K562 (cell line): ENCODE results near the gene ALKBH7. TPM values are rescaled to one million over a fixed set of nuclear protein-coding genes. Genes with fewer than 3 reads are reported as not detected.
A peak's percentile ranks its signal among the peaks of the same experiment; 100 is the strongest.

Source experiments
- ATF2 ChIP-seq: sonication (generic); formaldehyde crosslinking; IDR thresholded peaks from 2 replicates; pipeline ENCODE4 v1.8.1; 2022; ENCODE audit warnings: missing genetic modification reagents
- CBFB ChIP-seq: sonication (generic); formaldehyde crosslinking; IDR thresholded peaks from 2 replicates; pipeline ENCODE4 v1.4.0; 2020; ENCODE audit warnings: mild to moderate bottlenecking, missing genetic modification reagents
- CHAMP1 ChIP-seq: fragments of 450-650 bp; IDR thresholded peaks from 2 replicates; pipeline ENCODE4 v1.6.1; 2016; ENCODE audit warnings: mild to moderate bottlenecking
- CSDE1 ChIP-seq, 2 experiments: fragments of 450-650 bp; IDR thresholded peaks; 2 replicates each; pipeline ENCODE4 v1.6.1; 2016; ENCODE audit warnings: mild to moderate bottlenecking in 1 of 2
- CTBP1 ChIP-seq: fragments of 450-650 bp; IDR thresholded peaks from 2 replicates; pipeline ENCODE4 v1.6.1; 2016; ENCODE audit warnings: borderline replicate concordance
- ELF4 ChIP-seq: fragments of 450-650 bp; formaldehyde crosslinking; IDR thresholded peaks from 2 replicates; pipeline ENCODE4 v1.4.0; 2022; ENCODE audit warnings: missing genetic modification characterization
- FOSL1 ChIP-seq: fragments of 200-800 bp; sonication (Bioruptor generic); conservative IDR thresholded peaks from 2 replicates; pipeline ENCODE4 v1.6.1; 2016; ENCODE audit warnings: missing genetic modification characterization, missing compliant biosample characterization
- FOXJ2 ChIP-seq: fragments of 200-800 bp; sonication (Bioruptor generic); IDR thresholded peaks from 2 replicates; pipeline ENCODE4 v1.6.1; 2016; ENCODE audit warnings: missing genetic modification characterization, missing compliant biosample characterization
- FOXM1 ChIP-seq, 2 experiments: fragments of 450-650 bp in 1 of 2; sonication (generic) in 1 of 2; formaldehyde crosslinking in 1 of 2; IDR thresholded peaks; 2 replicates each; pipeline versions ENCODE4 v1.6.1 to v1.9.0; 2017 to 2022; ENCODE audit warnings: low read depth in 2 of 2, mild to moderate bottlenecking in 2 of 2, missing genetic modification reagents in 1 of 2, moderate library complexity in 1 of 2
- GABPA ChIP-seq: fragments of 200-800 bp; sonication (Bioruptor generic); conservative IDR thresholded peaks from 2 replicates; pipeline ENCODE4 v1.6.1; 2016; ENCODE audit warnings: low read depth, missing genetic modification characterization, missing compliant biosample characterization
- HDAC1 ChIP-seq, 2 experiments: fragments of 450-650 bp; IDR thresholded peaks; 2 replicates each; pipeline ENCODE4 v1.6.1; 2016 to 2017; ENCODE audit warnings: inconsistent platforms in 1 of 2, mild to moderate bottlenecking in 1 of 2, moderate library complexity in 1 of 2
- HNRNPUL1 ChIP-seq: fragments of 200-400 bp; formaldehyde crosslinking; IDR thresholded peaks from 2 replicates; pipeline ENCODE4 v1.6.1; 2017; ENCODE audit warnings: low read length
- MNT ChIP-seq, 2 experiments: fragments of 450-650 bp; conservative IDR thresholded peaks; 2 replicates each; pipeline ENCODE4 v1.6.1; 2017; ENCODE audit warnings: mild to moderate bottlenecking in 2 of 2, moderate library complexity in 2 of 2
- NEUROD1 ChIP-seq: fragments of 150-350 bp; IDR thresholded peaks from 2 replicates; pipeline ENCODE4 v1.6.1; 2014; ENCODE audit warnings: borderline replicate concordance, low read length, low read depth; ENCODE audit not compliant: partially characterized antibody
- SMAD1 ChIP-seq: fragments of 150-350 bp; IDR thresholded peaks from 2 replicates; pipeline ENCODE4 v1.6.1; 2014; ENCODE audit warnings: low read length, low read depth; ENCODE audit not compliant: partially characterized antibody
- TARDBP ChIP-seq: fragments of 450-650 bp; IDR thresholded peaks from 2 replicates; pipeline ENCODE4 v1.6.1; 2016
- THRA ChIP-seq: fragments of 450-650 bp; IDR thresholded peaks from 2 replicates; pipeline ENCODE4 v1.6.1; 2017; ENCODE audit warnings: mild to moderate bottlenecking, moderate library complexity
- ZNF830 ChIP-seq: fragments of 250-450 bp; sonication (Bioruptor Pico); IDR thresholded peaks from 2 replicates; pipeline ENCODE4 v1.5.0; 2021; ENCODE audit warnings: mild to moderate bottlenecking
- polyA plus RNA-seq, 8 experiments: library from polyadenylated mRNA; depleted of rRNA in 4 of 8; stranded (reverse) in 5 of 8; unstranded in 3 of 8; fragments of >200 nt; fragmentation: Nextera tagmentation in 2 of 8; fragmentation: Illumina TruSeq in 1 of 8; extraction: Ambion mirVana in 2 of 8; extraction: Trizol in 1 of 8; gene quantifications; 2 replicates each; pipeline versions ENCODE4 v1.2.1 to v1.2.3, GENCODE V29; 2011 to 2014; ENCODE audit warnings: inconsistent platforms in 1 of 8, missing spikeins in 1 of 8
- total RNA-seq, 7 experiments: library from RNA; depleted of rRNA in 6 of 7; stranded (reverse); fragments of >200 nt in 6 of 7; fragmentation: Illumina TruSeq in 2 of 7; extraction: Trizol in 2 of 7; gene quantifications; 2 replicates each; pipeline versions ENCODE4 v1.2.1 to v1.2.3, GENCODE V29; 2011 to 2021; ENCODE audit warnings: low replicate concordance in 1 of 7
- TF ChIP-seq, protein P1 (sequence below): fragments of 450-650 bp; conservative IDR thresholded peaks from 2 replicates; pipeline ENCODE4 v1.6.1; 2016; ENCODE audit warnings: missing genetic modification characterization, low read depth, mild to moderate bottlenecking, missing compliant biosample characterization, moderate library complexity

Gene ALKBH7
- total and polyA plus RNA-seq, 9 of the 15 experiments (the other 6 are each of a cell fraction or from before 2014, with no cell fraction given): 0.69 to 94.8 (median 17.6) TPM

DNA sequence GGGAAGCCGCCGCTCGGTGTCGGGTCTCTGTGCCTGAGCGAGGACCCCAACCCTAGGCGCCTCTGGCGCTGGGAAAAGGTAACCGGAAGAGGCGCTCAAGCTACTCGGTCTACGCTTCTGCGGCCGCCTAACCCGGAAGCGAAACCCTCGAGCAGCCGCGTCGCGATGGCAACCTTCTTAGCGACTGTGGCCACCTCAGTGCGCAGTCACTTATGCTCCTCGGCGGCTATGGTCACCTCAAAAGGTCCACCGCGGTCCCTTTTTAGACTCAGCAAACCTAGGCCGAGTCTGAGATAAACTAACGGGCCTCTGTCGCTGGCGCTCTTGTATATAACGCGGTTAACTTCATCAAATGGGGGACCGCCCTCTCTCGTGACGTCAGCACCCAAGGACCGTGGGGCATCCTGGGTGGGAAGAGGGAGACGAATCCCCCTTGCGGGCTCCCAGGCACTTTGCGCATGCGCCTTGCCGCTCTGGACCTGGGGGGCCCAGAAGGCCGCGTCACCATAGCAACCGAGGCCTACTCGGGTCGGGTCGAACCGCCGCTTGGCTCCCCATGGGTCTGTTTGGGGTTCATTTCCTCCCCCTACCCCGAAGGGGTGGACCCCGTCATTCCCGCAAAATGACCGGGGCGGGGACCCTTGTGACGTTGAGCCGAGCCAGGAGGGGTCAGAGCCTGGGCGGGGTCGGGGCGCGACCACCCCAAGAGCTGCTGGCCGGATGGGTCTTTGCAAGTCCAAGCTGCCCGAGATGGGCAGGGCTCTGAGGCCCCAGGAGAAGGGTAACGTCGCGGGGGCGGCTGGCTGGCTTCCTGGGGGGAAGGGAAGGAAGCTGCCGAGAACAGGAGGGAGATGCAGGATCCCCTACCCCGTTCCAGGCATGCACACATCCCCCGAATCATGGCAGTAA, 20.7 kb downstream of the ALKBH7 start, which contains the start of gene GTF2F1 (continued):
- TF ChIP-seq, protein P1, sequence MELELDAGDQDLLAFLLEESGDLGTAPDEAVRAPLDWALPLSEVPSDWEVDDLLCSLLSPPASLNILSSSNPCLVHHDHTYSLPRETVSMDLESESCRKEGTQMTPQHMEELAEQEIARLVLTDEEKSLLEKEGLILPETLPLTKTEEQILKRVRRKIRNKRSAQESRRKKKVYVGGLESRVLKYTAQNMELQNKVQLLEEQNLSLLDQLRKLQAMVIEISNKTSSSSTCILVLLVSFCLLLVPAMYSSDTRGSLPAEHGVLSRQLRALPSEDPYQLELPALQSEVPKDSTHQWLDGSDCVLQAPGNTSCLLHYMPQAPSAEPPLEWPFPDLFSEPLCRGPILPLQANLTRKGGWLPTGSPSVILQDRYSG: 0 out of 2 replicates have a peak, but pooled peaks have one; percentile 45
- 0 out of 2 replicates have a peak, but pooled peaks have one; percentile 37 for TF ChIP-seq CBFB (CRISPR knock-in tag)
- TF ChIP-seq HDAC1 (IDR thresholded peaks at IDR 0.05): peak in 1 of 2 experiments; percentile 79; a peak in 2 of 4 replicates
- no peak for TF ChIP-seq CHAMP1
- no peak for TF ChIP-seq TARDBP
- TF ChIP-seq ZNF830: no peak
- no peak for TF ChIP-seq ELF4 (CRISPR knock-in tag)
- no peak for TF ChIP-seq ATF2 (CRISPR knock-in tag)
- TF ChIP-seq CTBP1: peak; percentile 7; the same call in 1 of the 2 replicates
- TF ChIP-seq FOXM1 (IDR thresholded peaks at IDR 0.05; ENCODE audit: low read depth): no peak
- 0 out of 2 replicates have a peak, but pooled peaks have one; percentile 81 for TF ChIP-seq FOXM1 (CRISPR knock-in tag; IDR thresholded peaks at IDR 0.05; ENCODE audit: low read depth)
- no peak for TF ChIP-seq THRA
- TF ChIP-seq GABPA (tag): peak; percentile 98
- TF ChIP-seq FOXJ2: peak; percentile 39; the same call in 1 of the 2 replicates
- peak; percentile 30 for TF ChIP-seq NEUROD1
- peak; percentile 79 to 87 for TF ChIP-seq MNT (conservative IDR thresholded peaks at IDR 0.05)
- TF ChIP-seq HNRNPUL1: no peak
- TF ChIP-seq FOSL1 (tag): peak; percentile 39; the same call in 1 of the 2 replicates
- TF ChIP-seq SMAD1: no peak
- TF ChIP-seq CSDE1 (IDR thresholded peaks at IDR 0.05): peak in 1 of 2 experiments; percentile 90; a peak in 2 of 4 replicates
